WTC11 (cell line): ENCODE data around the gene AJAP1.

Experiments used
- JUN ChIP-seq: sonication (generic); formaldehyde crosslinking; IDR thresholded peaks from 2 replicates; pipeline ENCODE4 v1.8.0; 2023; ENCODE audit warnings: mild to moderate bottlenecking, missing genetic modification reagents
- OVOL2 ChIP-seq: fragments of 250-450 bp; sonication (Bioruptor Pico); IDR thresholded peaks from 2 replicates; pipeline ENCODE4 v1.9.0; 2021; ENCODE audit warnings: mild to moderate bottlenecking, borderline replicate concordance
- ZBTB21 ChIP-seq: sonication (generic); formaldehyde crosslinking; IDR thresholded peaks from 2 replicates; pipeline ENCODE4 v1.8.1; 2023; ENCODE audit warnings: mild to moderate bottlenecking, missing genetic modification reagents, borderline replicate concordance
- TF ChIP-seq, protein P1 (sequence below): fragments of 200-600 bp; IDR thresholded peaks from 2 replicates; pipeline ENCODE4 v1.8.0; 2022; ENCODE audit warnings: antibody characterized with exemption
- TF ChIP-seq, protein P2 (sequence below): sonication (generic); formaldehyde crosslinking; IDR thresholded peaks from 2 replicates; pipeline ENCODE4 v1.8.1; 2023; ENCODE audit warnings: mild to moderate bottlenecking, moderate library complexity, missing genetic modification reagents
- TF ChIP-seq, protein P3 (sequence below): sonication (generic); formaldehyde crosslinking; IDR thresholded peaks from 2 replicates; pipeline ENCODE4 v1.8.0; 2022; ENCODE audit warnings: mild to moderate bottlenecking, missing genetic modification reagents

DNA sequence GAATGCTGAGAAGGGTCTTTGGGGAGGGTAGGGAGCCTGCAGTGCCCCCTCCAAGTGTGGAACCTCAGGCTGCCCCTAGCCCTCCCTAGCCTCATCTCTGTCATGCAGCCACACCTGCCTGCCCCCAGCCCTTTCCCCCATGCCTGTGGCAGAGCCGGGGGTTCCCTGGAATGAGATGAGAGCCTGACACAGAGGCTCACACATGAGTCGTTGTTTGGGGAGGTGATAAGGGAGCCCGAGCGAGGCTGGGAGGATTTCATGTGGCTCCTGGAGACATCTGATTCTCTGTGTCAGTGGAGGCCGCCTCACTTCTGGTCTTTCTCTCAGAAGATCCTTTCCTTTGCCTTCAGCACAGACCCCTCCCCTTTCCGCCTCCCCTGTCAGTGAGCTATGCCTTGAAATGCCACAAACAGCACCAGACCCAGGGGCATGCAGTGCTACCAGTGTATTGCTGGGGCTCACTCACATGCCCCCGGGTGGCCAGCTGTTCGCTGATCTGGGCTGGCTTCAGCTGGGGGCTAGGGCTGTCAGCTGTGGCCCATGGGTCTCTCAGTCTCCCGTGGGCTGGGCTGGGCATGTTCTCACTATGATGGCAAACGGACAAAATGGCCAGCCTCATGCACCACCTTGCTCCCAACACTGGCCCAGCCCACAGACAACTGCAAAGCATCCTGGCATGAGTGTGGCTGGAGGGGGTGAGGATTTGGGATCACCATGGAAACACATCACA is 102.6 kb downstream of the AJAP1 start:
- TF ChIP-seq, protein P1, sequence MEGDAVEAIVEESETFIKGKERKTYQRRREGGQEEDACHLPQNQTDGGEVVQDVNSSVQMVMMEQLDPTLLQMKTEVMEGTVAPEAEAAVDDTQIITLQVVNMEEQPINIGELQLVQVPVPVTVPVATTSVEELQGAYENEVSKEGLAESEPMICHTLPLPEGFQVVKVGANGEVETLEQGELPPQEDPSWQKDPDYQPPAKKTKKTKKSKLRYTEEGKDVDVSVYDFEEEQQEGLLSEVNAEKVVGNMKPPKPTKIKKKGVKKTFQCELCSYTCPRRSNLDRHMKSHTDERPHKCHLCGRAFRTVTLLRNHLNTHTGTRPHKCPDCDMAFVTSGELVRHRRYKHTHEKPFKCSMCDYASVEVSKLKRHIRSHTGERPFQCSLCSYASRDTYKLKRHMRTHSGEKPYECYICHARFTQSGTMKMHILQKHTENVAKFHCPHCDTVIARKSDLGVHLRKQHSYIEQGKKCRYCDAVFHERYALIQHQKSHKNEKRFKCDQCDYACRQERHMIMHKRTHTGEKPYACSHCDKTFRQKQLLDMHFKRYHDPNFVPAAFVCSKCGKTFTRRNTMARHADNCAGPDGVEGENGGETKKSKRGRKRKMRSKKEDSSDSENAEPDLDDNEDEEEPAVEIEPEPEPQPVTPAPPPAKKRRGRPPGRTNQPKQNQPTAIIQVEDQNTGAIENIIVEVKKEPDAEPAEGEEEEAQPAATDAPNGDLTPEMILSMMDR, result no peak
- no peak for TF ChIP-seq OVOL2 (CRISPR knock-in tag)
- no peak for TF ChIP-seq JUN
- TF ChIP-seq ZBTB21 (CRISPR knock-in tag), result no peak
- TF ChIP-seq, protein P2, sequence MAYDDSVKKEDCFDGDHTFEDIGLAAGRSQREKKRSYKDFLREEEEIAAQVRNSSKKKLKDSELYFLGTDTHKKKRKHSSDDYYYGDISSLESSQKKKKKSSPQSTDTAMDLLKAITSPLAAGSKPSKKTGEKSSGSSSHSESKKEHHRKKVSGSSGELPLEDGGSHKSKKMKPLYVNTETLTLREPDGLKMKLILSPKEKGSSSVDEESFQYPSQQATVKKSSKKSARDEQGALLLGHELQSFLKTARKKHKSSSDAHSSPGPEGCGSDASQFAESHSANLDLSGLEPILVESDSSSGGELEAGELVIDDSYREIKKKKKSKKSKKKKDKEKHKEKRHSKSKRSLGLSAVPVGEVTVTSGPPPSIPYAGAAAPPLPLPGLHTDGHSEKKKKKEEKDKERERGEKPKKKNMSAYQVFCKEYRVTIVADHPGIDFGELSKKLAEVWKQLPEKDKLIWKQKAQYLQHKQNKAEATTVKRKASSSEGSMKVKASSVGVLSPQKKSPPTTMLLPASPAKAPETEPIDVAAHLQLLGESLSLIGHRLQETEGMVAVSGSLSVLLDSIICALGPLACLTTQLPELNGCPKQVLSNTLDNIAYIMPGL (CRISPR knock-in tag), result no peak
- TF ChIP-seq, protein P3, sequence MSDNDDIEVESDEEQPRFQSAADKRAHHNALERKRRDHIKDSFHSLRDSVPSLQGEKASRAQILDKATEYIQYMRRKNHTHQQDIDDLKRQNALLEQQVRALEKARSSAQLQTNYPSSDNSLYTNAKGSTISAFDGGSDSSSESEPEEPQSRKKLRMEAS, result no peak
